ENCODE measurements around the gene TMEM184A.

- TF ChIP-seq CTCF (IDR thresholded peaks at IDR 0.05; ENCODE audit: poor library complexity): no peak
- TF ChIP-seq EZH2phosphoT487 (IDR thresholded peaks at IDR 0.05; ENCODE audit: low read depth, severe bottlenecking, unreplicated experiment): no peak
- no peak for TF ChIP-seq EZH2 (IDR thresholded peaks at IDR 0.05; ENCODE audit: borderline replicate concordance)
Measured at GRCh38 chr7:1552200-1552599, 3.8 kb downstream of the TMEM184A start.

All from hepatocyte (in vitro differentiated cells).